ENCODE results near the gene FALEC.

Gene FALEC

DNA sequence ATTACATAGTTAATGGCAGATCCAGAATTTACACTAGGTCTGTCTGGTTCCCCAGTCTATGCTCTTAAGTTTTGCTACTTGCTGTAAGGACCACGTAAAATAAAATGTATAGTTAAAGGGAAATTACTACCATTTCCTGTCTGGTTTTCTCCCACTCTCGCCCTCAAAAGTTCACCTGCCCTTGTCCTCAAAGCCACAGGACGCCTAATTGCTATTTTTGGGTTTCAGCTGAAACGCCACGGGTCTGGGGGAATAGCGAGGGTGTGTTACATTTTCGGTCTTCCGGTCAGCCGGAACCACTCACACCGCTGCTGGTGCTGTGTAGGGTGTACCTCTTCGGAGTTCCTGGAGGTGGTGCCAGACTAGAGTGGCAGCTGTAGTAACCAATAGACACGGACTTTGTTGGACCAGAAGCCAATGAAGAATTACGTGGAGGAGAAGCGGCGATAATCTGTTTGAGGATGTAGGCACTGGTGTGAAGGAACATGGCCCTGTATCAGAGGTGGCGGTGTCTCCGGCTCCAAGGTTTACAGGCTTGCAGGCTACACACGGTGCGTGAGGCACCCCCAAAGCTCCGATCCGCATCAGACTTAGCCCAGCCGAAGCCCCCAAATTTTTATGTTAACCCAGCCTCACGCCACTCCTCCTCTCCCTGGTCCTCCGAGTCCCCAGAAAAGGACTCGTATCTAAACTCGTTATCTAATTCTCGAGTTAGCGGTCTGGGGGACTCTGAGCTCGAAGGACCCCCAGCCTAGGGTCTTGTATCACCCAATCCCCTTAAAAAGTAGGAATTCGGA, 28.4 kb upstream of the FALEC start, which contains the start of gene TARS2:
Gene TARS2, plus strand, starts transcription at position 454 of the 797 bp plus-strand sequence. Its CDS starts 32 bp downstream, at position 486.
- peak; percentile 96 for DNase-seq (ENCODE audit: low spot score)
- TF ChIP-seq, protein P1, sequence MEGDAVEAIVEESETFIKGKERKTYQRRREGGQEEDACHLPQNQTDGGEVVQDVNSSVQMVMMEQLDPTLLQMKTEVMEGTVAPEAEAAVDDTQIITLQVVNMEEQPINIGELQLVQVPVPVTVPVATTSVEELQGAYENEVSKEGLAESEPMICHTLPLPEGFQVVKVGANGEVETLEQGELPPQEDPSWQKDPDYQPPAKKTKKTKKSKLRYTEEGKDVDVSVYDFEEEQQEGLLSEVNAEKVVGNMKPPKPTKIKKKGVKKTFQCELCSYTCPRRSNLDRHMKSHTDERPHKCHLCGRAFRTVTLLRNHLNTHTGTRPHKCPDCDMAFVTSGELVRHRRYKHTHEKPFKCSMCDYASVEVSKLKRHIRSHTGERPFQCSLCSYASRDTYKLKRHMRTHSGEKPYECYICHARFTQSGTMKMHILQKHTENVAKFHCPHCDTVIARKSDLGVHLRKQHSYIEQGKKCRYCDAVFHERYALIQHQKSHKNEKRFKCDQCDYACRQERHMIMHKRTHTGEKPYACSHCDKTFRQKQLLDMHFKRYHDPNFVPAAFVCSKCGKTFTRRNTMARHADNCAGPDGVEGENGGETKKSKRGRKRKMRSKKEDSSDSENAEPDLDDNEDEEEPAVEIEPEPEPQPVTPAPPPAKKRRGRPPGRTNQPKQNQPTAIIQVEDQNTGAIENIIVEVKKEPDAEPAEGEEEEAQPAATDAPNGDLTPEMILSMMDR (IDR thresholded peaks at IDR 0.05; ENCODE audit: borderline replicate concordance, control extremely low read depth, extremely low read depth, insufficient read depth, missing control alignments), result no peak
- in situ Hi-C loops (cut with MboI; ENCODE audit: low sequenced_read_pairs, unreplicated experiment), result no loop called here

DNA sequence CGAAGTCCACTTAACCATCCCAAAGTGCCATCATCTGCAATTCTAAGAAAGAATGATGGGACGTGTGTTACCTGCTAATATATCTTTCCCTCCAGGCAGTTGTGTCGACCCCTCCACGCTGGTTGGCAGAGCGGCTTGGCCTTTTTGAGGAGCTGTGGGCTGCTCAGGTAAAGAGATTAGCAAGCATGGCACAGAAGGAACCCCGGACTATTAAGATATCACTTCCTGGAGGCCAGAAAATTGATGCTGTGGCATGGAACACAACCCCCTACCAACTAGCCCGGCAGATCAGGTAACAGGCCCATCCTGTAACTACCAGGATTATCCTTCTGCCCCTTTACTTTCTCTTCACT, 27.8 kb upstream of the FALEC start:
- DNase-seq (ENCODE audit: low spot score), result no peak
- in situ Hi-C loops (cut with MboI; ENCODE audit: low sequenced_read_pairs, unreplicated experiment), result no loop called here
- TF ChIP-seq, protein P1 (IDR thresholded peaks at IDR 0.05; ENCODE audit: borderline replicate concordance, control extremely low read depth, extremely low read depth, insufficient read depth, missing control alignments), result no peak

DNA sequence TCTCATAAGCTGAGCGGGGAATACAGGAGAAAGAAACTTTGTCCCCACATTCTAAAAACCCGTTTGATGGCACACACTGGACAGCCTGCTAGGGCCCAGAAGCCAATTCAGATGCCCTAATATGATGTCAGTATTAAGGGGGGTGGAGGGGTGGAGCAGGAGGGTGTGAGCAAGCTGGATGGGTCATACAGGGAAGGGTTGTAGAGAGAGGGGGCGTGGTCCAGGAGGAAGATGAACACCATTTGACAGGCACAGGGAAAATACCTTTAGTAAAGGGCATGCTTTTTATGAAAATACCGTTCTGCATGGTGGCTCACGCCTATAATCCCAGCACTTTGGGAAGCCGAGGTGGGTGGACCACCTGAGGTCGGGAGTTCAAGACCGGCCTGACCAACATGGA, 22.4 kb upstream of the FALEC start:
- in situ Hi-C loops (cut with MboI; ENCODE audit: low sequenced_read_pairs, unreplicated experiment), result no loop called here
- TF ChIP-seq, protein P1 (IDR thresholded peaks at IDR 0.05; ENCODE audit: borderline replicate concordance, control extremely low read depth, extremely low read depth, insufficient read depth, missing control alignments), result no peak

DNA sequence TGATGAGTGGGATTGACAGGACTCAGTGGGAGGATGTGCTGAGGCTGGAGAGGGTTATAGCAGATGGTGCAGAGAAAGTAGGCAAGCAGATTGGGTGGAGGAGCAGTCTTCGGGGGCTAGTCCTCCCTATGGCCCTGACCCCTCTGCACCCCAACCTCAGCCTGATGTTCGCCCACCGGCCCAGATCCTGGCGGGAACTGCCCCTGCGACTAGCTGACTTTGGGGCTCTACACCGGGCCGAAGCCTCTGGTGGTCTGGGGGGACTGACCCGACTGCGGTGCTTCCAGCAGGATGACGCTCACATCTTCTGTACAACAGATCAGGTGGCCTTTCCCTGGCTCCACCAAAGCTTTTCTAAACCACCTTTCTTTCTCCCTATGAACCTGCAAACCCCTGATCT, 17.2 kb upstream of the FALEC start:
- TF ChIP-seq, protein P1 (IDR thresholded peaks at IDR 0.05; ENCODE audit: borderline replicate concordance, control extremely low read depth, extremely low read depth, insufficient read depth, missing control alignments), result no peak
- DNase-seq (ENCODE audit: low spot score), result no peak
- in situ Hi-C loops (cut with MboI; ENCODE audit: low sequenced_read_pairs, unreplicated experiment), result no loop called here

More for the DNA sequence above, 22.4 kb upstream of the FALEC start:
- DNase-seq (ENCODE audit: low spot score), result no peak

DNA sequence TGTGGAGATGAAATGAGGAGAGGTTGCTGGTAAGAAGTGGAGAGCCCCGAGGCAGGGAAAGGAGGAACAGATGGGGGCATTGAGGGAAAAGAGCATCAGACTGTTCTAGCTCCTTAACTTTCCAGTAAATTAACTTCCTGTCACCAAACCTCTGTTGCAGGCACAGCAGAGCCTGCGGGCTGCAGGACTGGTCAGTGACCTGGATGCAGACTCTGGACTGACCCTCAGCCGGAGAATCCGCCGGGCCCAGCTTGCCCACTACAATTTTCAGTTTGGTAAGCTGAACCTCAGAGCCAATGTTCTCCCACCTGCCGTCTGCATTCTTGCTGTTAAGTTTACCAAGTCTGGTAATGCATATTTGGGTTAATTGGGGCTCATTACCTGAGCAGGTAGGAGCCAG, 10.1 kb upstream of the FALEC start:
- no peak for DNase-seq (ENCODE audit: low spot score)
- in situ Hi-C loops (cut with MboI; ENCODE audit: low sequenced_read_pairs, unreplicated experiment), result no loop called here
- TF ChIP-seq, protein P1 (IDR thresholded peaks at IDR 0.05; ENCODE audit: borderline replicate concordance, control extremely low read depth, extremely low read depth, insufficient read depth, missing control alignments), result no peak

DNA sequence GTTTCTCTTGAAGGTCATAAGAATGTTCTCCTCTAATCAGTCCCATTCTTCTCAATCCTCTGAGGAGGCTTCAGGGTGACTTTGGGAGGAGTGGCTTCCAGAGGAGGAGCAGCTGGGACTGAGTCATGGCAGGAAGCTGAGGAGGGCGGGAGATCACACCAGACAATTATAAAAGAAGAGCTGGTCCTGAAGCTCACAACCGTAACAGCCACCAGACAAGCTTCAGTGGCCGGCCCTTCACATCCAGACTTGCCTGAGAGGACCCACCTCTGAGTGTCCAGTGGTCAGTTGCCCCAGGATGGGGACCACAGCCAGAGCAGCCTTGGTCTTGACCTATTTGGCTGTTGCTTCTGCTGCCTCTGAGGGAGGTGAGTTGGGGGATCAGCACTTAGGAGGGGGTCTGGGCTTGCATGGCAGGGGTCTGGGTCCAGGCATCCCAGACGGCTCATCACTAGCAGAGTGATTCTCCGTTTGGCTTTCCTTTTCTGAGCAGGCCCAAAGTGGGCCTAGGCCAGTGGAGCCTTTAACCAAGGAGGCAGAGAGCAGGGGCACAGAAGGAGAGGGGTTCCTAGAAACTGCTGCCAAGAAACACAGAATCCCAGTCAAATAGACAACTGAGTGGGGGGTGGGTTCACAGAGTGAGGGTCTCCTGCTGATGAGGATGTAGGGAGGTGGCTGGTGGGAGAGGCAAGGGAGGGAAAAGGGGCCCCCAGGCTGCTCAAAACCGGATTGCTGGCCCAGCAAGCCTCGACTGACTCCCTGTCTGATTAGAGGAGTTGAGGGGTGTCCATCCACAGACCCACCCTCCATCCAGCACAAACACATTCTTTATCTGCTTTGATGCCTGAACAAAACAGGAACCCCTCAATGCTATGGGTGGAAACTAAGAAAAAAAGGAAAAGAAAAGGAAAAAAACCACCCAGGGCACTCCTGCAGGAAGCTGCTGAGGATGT, 7.4 kb upstream of the FALEC start, which contains the start of gene ECM1:
Gene ECM1, plus strand, starts transcription at position 198 of the 953 bp plus-strand sequence. Its CDS starts 101 bp downstream, at position 299.
- in situ Hi-C loops (cut with MboI; ENCODE audit: low sequenced_read_pairs, unreplicated experiment), result no loop called here
- DNase-seq (ENCODE audit: low spot score), result no peak
- TF ChIP-seq, protein P1 (IDR thresholded peaks at IDR 0.05; ENCODE audit: borderline replicate concordance, control extremely low read depth, extremely low read depth, insufficient read depth, missing control alignments), result no peak
